HepG2 (cell line): ENCODE results near the gene NEUROD1. TPM values are rescaled to one million over a fixed set of nuclear protein-coding genes. Genes with fewer than 3 reads are reported as not detected.

Source experiments
- AFF4 ChIP-seq: sonication (generic); formaldehyde crosslinking; IDR thresholded peaks from 2 replicates; pipeline ENCODE4 v1.4.0; 2020; ENCODE audit warnings: missing genetic modification reagents
- ATF7-NPFF ChIP-seq: sonication (generic); formaldehyde crosslinking; IDR thresholded peaks from 2 replicates; pipeline ENCODE4 v1.8.1; 2023; ENCODE audit warnings: mild to moderate bottlenecking, low read depth, missing genetic modification reagents, moderate library complexity
- HMGXB3 ChIP-seq: sonication (generic); formaldehyde crosslinking; IDR thresholded peaks from 2 replicates; pipeline ENCODE4 v1.4.0; 2020; ENCODE audit warnings: missing genetic modification reagents, borderline replicate concordance
- HNRNPLL ChIP-seq: fragments of 200-400 bp; formaldehyde crosslinking; IDR thresholded peaks from 2 replicates; pipeline ENCODE4 v1.6.1; 2017; ENCODE audit warnings: mild to moderate bottlenecking, low read depth, low read length; ENCODE audit not compliant: poor library complexity, severe bottlenecking
- IRF9 ChIP-seq: sonication (generic); formaldehyde crosslinking; IDR thresholded peaks from 2 replicates; pipeline ENCODE4 v1.8.0; 2022; ENCODE audit warnings: missing genetic modification reagents, mild to moderate bottlenecking, borderline replicate concordance
- KIAA2018 ChIP-seq: sonication (generic); formaldehyde crosslinking; IDR thresholded peaks from 2 replicates; pipeline ENCODE4 v1.5.0; 2020; ENCODE audit warnings: mild to moderate bottlenecking, missing genetic modification reagents, borderline replicate concordance
- MAF1 ChIP-seq: sonication (generic); formaldehyde crosslinking; IDR thresholded peaks from 2 replicates; pipeline ENCODE4 v1.5.0; 2020; ENCODE audit warnings: missing genetic modification reagents, borderline replicate concordance
- ZBTB21 ChIP-seq: sonication (generic); formaldehyde crosslinking; IDR thresholded peaks from 2 replicates; pipeline ENCODE4 v1.4.0; 2020; ENCODE audit warnings: missing genetic modification reagents
- ZC3H13 ChIP-seq: sonication (generic); formaldehyde crosslinking; IDR thresholded peaks from 2 replicates; pipeline ENCODE4 v1.8.1; 2023; ENCODE audit warnings: mild to moderate bottlenecking, missing genetic modification reagents, moderate library complexity
- ZNF441 ChIP-seq: sonication (generic); formaldehyde crosslinking; IDR thresholded peaks from 2 replicates; pipeline ENCODE4 v1.7.0; 2021; ENCODE audit warnings: missing genetic modification reagents, borderline replicate concordance
- ZNF496 ChIP-seq: sonication (generic); formaldehyde crosslinking; IDR thresholded peaks from 2 replicates; pipeline ENCODE4 v1.8.1; 2023; ENCODE audit warnings: mild to moderate bottlenecking, moderate library complexity, missing genetic modification reagents; ENCODE audit not compliant: insufficient replicate concordance
- polyA plus RNA-seq, 8 experiments: library from polyadenylated mRNA; depleted of rRNA in 3 of 8; stranded (reverse) in 7 of 8; unstranded in 1 of 8; fragments of >200 nt; fragmentation: Illumina TruSeq in 4 of 8; extraction: Trizol in 4 of 8; gene quantifications; 2 replicates each; pipeline versions ENCODE4 v1.2.1 to v1.2.3, GENCODE V29; 2011 to 2016; ENCODE audit warnings: low read depth in 4 of 8, missing spikeins in 1 of 8, mixed read lengths in 1 of 8; ENCODE audit not compliant: insufficient read depth in 1 of 8
- total RNA-seq, 5 experiments: library from RNA; depleted of rRNA; stranded (reverse); fragments of >200 nt; fragmentation: Illumina TruSeq; extraction: Trizol; gene quantifications; 2 replicates each; pipeline ENCODE4 v1.2.3, GENCODE V29; 2016; ENCODE audit warnings: low read depth in 1 of 5

The NEUROD1 gene
- total and polyA plus RNA-seq, 2 of the 13 experiments (the other 11 are each of a cell fraction or from before 2014, with no cell fraction given) = not detected

- TF ChIP-seq KIAA2018 (CRISPR knock-in tag) (no peak), ATF7-NPFF (CRISPR knock-in tag) (no peak), AFF4 (CRISPR knock-in tag) (no peak), ZC3H13 (CRISPR knock-in tag) (no peak), IRF9 (no peak), MAF1 (no peak), HNRNPLL (no peak), HMGXB3 (CRISPR knock-in tag) (no peak), ZNF496 (CRISPR knock-in tag) (no peak), ZNF441 (CRISPR knock-in tag) (no peak), ZBTB21 (CRISPR knock-in tag) (no peak)
These were observed 20.1 kb downstream of the NEUROD1 start (continued) for GRCh38 chr2:181660181-181660580.
